GM21447 (cell line): Measurements from ENCODE around the gene LRMDA.

ENCODE experiments used
- ATAC-seq: cut with Tn5 transposase; IDR thresholded peaks from one replicate; pipeline ENCODE4 v1.9.1; 2021; ENCODE audit not compliant: unreplicated experiment

LRMDA gene

GRCh38 chr10:75655791-75656451 lies 224.5 kb downstream of the LRMDA start:
- no peak for ATAC-seq

GRCh38 chr10:75657351-75657750 lies 225.9 kb downstream of the LRMDA start:
- ATAC-seq = no peak

- ATAC-seq = no peak
Observed at GRCh38 chr10:75658036-75658435, 226.6 kb downstream of the LRMDA start.

- no peak for ATAC-seq
Observed at GRCh38 chr10:75658496-75658895, 227.1 kb downstream of the LRMDA start.

- no peak for ATAC-seq
Observed at GRCh38 chr10:75658915-75659314, 227.5 kb downstream of the LRMDA start.

- no peak for ATAC-seq
Observed at GRCh38 chr10:75660823-75661222, 229.4 kb downstream of the LRMDA start.

GRCh38 chr10:75662715-75663114 lies 231.3 kb downstream of the LRMDA start:
- no peak for ATAC-seq

GRCh38 chr10:75663947-75664664 lies 232.7 kb downstream of the LRMDA start:
- ATAC-seq = no peak

GRCh38 chr10:75664968-75665367 lies 233.5 kb downstream of the LRMDA start:
- ATAC-seq = no peak

GRCh38 chr10:75665707-75666106 lies 234.3 kb downstream of the LRMDA start:
- no peak for ATAC-seq

GRCh38 chr10:75672111-75672671 lies 240.8 kb downstream of the LRMDA start:
- ATAC-seq = no peak

- ATAC-seq = no peak
Observed at GRCh38 chr10:75672842-75673241, 241.4 kb downstream of the LRMDA start.

GRCh38 chr10:75677541-75677940 lies 246.1 kb downstream of the LRMDA start:
- ATAC-seq = no peak

GRCh38 chr10:75678527-75678926 lies 247.1 kb downstream of the LRMDA start:
- ATAC-seq = no peak

GRCh38 chr10:75679536-75679935 lies 248.1 kb downstream of the LRMDA start:
- no peak for ATAC-seq

GRCh38 chr10:75681334-75681733 lies 249.9 kb downstream of the LRMDA start:
- no peak for ATAC-seq

- ATAC-seq = no peak
Observed at GRCh38 chr10:75682649-75683557, 251.5 kb downstream of the LRMDA start.

- ATAC-seq = no peak
Observed at GRCh38 chr10:75685187-75685586, 253.8 kb downstream of the LRMDA start.

- ATAC-seq = no peak
Observed at GRCh38 chr10:75688506-75689300, 257.3 kb downstream of the LRMDA start.

GRCh38 chr10:75693489-75693888 lies 262.1 kb downstream of the LRMDA start:
- ATAC-seq = no peak

GRCh38 chr10:75694269-75694668 lies 262.8 kb downstream of the LRMDA start:
- no peak for ATAC-seq
